ENCODE data around the gene ARL11.
A peak's percentile ranks its signal among the peaks of the same experiment; 100 is the strongest.

The ARL11 gene

DNA sequence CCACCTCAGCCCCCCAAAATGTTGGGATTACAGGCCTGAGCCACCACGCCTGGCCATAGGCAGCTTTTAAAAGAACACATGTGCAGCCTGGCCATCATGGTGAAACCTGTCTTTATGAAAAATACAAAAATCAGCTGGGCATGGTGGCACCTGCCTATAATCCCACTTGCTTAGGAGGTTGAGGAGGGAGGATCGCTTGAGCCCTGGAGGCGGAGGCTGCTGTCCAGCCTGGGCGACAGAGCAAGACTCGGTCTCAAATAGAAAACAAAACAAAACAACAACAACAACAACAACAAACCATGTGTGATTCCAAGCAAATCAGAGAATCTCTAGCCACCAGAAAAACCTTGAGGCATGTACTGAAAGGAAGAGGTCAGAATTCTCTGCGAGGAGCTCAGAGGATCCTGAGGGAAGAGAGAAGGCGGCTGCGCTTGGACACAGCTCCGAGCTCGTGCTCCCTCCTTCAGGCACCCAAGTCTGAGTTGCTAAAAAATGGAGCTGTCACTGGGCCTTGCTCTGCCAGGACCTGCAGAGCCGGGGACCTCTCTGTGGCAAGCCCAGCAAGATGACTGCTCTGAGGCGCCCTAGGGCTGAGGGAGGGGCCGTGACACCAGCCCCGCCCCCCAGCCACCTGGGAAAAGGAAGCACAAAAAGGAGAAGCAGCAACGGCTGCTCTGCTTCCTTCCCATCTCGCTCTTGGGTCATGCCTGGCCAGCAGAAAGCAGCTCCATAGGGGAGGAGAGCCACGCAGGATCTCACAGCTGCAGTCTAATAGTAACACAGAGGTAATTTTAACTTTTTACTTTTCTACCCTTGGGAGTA lies at the start of gene ARL11:
ARL11 (plus strand) TSS at position 677 of the 822 bp plus-strand sequence. CDS start 1,941 bp downstream, outside the sequence.
- DNase-seq (ENCODE audit: low read depth): no peak
- no peak within 1 kb of the TSS for H3K4me3 ChIP-seq (ENCODE audit: low read length)
- TF ChIP-seq, protein P1, sequence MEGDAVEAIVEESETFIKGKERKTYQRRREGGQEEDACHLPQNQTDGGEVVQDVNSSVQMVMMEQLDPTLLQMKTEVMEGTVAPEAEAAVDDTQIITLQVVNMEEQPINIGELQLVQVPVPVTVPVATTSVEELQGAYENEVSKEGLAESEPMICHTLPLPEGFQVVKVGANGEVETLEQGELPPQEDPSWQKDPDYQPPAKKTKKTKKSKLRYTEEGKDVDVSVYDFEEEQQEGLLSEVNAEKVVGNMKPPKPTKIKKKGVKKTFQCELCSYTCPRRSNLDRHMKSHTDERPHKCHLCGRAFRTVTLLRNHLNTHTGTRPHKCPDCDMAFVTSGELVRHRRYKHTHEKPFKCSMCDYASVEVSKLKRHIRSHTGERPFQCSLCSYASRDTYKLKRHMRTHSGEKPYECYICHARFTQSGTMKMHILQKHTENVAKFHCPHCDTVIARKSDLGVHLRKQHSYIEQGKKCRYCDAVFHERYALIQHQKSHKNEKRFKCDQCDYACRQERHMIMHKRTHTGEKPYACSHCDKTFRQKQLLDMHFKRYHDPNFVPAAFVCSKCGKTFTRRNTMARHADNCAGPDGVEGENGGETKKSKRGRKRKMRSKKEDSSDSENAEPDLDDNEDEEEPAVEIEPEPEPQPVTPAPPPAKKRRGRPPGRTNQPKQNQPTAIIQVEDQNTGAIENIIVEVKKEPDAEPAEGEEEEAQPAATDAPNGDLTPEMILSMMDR (conservative IDR thresholded peaks at IDR 0.05; ENCODE audit: low read length): no peak

DNA sequence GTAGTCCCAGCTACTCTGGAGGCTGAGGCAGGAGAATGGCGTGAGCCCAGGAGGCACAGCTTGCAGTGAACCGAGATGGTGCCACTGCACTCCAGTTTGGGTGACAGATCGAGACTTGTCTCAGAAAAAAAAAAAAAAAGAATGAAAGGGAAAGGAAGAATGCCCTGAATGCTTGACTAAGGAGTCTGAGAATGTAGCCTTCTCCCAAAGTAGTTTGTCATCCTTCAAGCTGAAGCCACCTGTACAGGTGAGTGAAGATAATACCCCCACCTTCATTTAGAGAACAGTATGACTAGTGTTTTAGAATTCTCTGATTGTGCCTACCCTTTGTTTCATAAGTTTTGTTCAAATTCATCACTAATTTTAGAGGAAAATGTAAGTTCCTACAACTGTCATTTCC lies 48.8 kb upstream of the ARL11 start:
- H3K4me3 ChIP-seq (ENCODE audit: low read length): no peak overlapping the region
- TF ChIP-seq, protein P1 (conservative IDR thresholded peaks at IDR 0.05; ENCODE audit: low read length): no peak
- DNase-seq (ENCODE audit: low read depth): no peak

DNA sequence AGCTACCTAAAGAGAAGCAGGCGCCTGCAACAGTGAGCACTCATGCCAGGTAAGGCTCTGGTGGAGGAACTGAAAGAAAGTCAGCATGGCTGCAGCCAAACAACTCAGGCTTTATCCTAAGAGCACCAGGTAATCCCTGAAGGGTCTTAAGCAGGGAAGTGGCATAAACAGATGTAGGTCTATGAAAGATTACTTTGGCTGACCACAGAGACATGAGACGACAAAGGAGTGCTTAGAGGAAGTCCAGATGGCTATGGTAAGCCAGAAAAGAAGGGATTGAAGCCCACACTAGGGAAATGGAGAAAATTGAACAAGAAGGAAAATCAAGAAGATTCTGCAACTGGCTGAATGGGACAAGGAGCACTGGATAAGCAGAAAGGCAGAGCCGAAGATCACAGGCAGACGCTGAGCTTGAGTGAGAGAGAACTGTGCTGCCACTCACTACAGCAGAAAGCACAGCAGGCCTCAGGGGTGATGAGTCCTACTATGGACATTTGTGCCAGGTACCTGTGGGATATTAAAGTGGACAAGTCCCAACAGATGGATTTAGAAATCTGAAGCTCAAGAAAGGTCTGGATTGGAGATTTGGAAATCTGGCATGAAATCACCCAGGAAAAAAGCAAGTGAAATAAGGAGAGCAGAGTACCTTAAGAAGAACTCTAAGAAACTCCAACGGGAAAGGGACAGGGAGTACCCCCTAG lies 47.2 kb upstream of the ARL11 start:
- no peak overlapping the region for H3K4me3 ChIP-seq (ENCODE audit: low read length)

DNA sequence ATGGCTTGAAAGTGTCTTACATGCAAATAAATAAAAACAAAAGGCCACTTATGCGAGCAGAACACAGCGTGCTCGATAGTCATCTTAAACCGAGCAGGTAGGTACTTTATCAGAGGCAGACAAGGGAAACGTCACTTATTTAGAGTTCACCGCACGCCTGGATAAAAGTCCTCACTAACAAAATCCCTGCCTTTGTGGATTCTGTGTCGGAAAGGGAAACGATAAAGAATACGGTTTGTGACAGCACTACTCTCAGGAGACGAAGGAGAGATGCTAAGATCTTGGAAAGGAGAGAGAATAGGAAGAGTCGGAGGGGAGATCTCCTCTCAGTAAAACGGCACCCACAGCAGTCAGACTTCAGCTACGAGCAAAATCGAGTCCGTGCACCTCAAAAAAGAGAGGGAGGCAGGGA lies 43.5 kb upstream of the ARL11 start:
- peak overlapping the region; percentile 87 for H3K4me3 ChIP-seq (ENCODE audit: low read length)
- DNase-seq (ENCODE audit: low read depth): no peak
- TF ChIP-seq, protein P1 (conservative IDR thresholded peaks at IDR 0.05; ENCODE audit: low read length): no peak

More for the DNA sequence above, 47.2 kb upstream of the ARL11 start:
- TF ChIP-seq, protein P1 (conservative IDR thresholded peaks at IDR 0.05; ENCODE audit: low read length): no peak
- DNase-seq (ENCODE audit: low read depth): no peak

DNA sequence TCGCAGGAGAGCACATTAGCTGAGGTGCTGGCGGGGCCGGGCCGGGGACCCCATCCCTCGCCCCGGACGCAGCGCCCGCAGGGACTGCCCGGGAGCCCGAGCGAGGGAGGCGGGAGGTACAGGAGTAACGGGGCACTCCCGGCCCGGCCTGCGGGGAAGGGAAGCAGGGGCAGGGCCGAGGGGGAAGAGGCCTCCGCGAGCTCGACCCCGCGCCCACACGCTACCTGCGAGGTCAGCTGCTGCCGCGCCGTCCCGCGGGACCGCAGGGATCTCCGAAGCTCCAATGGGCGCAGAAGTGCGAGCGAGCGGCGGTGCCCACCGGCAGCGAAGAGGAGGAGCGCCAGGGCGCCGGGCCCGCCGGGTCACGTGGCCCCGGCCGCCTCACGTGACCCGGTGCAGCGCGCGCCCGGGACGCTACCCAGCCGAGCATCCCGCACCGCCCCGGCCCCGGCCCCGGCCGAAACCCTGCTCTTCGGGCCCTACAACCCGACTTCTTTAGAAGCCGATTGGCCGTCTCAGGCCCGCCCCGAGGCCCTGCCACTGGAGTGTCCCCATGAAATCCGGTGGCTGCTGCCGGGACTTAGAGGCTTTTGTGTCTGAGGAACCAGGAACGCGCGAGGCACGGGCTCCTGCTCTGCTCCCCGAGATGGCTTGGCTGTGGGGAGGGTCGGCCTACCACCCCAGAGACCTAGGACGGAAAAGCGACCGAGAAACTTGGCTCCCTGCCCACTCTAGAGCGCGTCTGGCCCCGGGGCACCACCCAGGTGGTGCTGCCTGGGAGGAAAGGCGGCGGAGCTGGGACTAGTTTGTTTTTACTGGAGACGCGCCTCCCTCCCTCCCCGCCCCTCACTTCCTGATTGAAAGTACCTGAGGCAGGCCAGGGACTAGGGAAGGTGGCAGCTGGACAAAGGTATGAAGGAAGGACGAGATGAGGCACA lies 42.8 kb upstream of the ARL11 start, which contains the start of gene RCBTB1:
RCBTB1 (minus strand) TSS at position 339 of the 938 bp plus-strand sequence. CDS start 18,279 bp downstream, outside the sequence.
- TF ChIP-seq, protein P1 (conservative IDR thresholded peaks at IDR 0.05; ENCODE audit: low read length): no peak
- H3K4me3 ChIP-seq (ENCODE audit: low read length): peak within 1 kb of the TSS; percentile 87
- peak; percentile 58 for DNase-seq (ENCODE audit: low read depth)

DNA sequence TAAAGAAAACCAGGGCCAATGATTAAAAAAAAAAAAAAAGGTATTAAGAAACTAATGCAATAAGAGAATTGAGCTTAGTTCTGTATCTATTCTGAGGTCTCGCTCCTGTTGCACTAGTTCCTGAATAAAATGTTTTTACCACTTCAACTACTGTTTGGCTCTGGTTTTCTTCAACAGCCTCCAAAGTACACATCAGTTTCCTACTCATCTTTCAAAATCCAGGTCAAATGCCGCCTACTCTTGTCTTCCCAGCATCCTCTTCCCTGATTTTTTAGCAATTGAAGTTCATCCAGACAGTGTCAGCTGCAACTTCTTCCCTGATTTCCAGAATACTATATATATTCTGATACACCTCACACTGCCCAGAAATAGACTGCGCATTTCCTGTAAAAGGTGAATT lies 41.6 kb upstream of the ARL11 start:
- DNase-seq (ENCODE audit: low read depth): no peak
- H3K4me3 ChIP-seq (ENCODE audit: low read length): no peak overlapping the region
- TF ChIP-seq, protein P1 (conservative IDR thresholded peaks at IDR 0.05; ENCODE audit: low read length): no peak

Data from AG10803 (cell line).